Coronary artery (tissue), 2 donors: ENCODE data around the gene RNF40.

Source experiments
- DNase-seq: peaks from one replicate; pipeline ENCODE4 v3.0.0-alpha.2; 2017; ENCODE audit warnings: low spot score
- H3K27ac ChIP-seq, 2 donors: fragments of 200-600 bp; sonication (generic); one replicate each; pipeline ENCODE4 v1.5.1; 2016 to 2019
- H3K4me3 ChIP-seq: fragments of 200-600 bp; sonication (generic); 2 replicates; pipeline ENCODE4 v1.5.1; 2016; ENCODE audit warnings: mild to moderate bottlenecking, moderate library complexity
- CTCF ChIP-seq: fragments of 200-600 bp; sonication (generic); IDR thresholded peaks from one replicate; pipeline ENCODE4 v1.5.1; 2019; ENCODE audit warnings: antibody characterized with exemption

RNF40 gene

DNA sequence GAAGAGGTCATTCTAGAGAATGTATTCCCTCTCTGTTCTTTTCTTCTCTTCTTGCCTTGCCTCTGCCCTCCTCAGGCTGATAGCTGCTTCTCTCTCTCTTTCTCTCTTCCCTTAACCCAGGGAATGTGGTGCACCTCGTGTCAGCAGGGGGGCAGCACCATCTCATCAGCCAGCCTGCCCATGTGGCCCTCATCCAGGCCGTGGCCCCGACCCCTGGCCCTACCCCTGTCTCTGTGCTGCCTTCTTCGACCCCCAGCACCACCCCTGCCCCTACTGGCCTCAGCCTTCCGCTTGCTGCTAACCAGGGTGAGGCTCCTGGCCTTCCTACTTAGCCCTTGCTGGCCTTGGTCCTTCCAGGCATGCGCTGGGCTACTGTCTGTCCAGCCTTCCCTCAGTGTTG is 39.7 kb upstream of the RNF40 start:
- Histone ChIP-seq H3K27ac (no peak overlapping the region), H3K4me3 (no peak overlapping the region)
- TF ChIP-seq CTCF = no peak
- no peak for DNase-seq

- H3K27ac ChIP-seq = no peak overlapping the region
- DNase-seq = no peak
- TF ChIP-seq CTCF = no peak
- no peak overlapping the region for H3K4me3 ChIP-seq
These were observed 39.2 kb upstream of the RNF40 start for GRCh38 chr16:30722916-30723315.

DNA sequence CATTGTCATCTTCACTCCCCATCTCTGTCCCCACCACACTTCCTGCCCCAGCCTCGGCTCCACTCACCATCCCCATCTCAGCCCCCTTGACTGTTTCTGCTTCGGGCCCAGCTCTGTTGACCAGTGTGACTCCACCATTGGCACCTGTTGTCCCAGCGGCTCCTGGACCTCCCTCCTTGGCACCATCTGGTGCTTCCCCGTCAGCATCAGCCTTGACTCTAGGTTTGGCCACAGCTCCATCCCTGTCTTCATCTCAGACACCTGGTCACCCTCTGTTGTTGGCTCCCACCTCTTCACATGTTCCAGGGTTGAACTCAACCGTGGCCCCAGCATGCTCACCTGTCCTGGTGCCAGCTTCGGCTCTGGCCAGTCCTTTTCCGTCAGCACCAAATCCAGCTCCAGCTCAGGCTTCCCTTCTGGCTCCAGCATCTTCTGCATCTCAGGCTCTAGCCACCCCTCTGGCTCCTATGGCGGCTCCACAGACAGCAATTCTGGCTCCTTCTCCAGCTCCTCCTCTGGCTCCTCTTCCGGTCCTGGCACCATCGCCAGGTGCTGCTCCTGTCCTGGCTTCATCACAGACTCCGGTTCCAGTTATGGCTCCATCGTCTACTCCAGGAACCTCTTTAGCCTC is 38.3 kb upstream of the RNF40 start:
- no peak overlapping the region for H3K27ac ChIP-seq
- DNase-seq = no peak
- H3K4me3 ChIP-seq = no peak overlapping the region
- TF ChIP-seq CTCF = no peak

- H3K4me3 ChIP-seq = no peak overlapping the region
- DNase-seq = no peak
- no peak for TF ChIP-seq CTCF
- H3K27ac ChIP-seq = peak overlapping the region in 1 of 2 donors; percentile 35
These were observed 37.3 kb upstream of the RNF40 start for GRCh38 chr16:30724641-30725417.

GRCh38 chr16:30725418-30725792 is 36.7 kb upstream of the RNF40 start:
- TF ChIP-seq CTCF = no peak
- no peak overlapping the region for H3K4me3 ChIP-seq
- no peak for DNase-seq
- peak overlapping the region in 1 of 2 donors; percentile 35 for H3K27ac ChIP-seq

DNA sequence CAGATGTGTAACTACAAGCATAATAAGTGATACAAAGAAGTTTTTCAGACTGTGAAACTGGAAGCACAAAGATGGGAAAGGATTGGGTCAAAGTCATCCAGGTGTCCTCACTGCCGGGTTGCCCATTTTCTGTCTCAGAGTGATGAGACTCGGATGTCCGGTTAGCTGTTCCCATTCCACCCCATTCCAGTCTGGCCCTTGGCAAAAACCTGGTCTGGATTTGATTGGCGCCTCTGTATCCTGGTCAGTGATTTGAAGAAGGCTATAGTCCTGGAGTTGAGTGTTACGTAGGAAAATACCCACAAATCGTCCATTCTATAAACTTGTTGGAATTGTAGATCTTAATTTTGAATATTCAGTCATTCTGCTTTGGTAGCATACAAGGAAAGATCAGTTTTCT is 33.8 kb upstream of the RNF40 start:
- no peak overlapping the region for H3K4me3 ChIP-seq
- no peak overlapping the region for H3K27ac ChIP-seq
- no peak for DNase-seq
- no peak for TF ChIP-seq CTCF
